Caco-2 (cell line): Measurements from ENCODE around the gene PITPNM3. TPM values are rescaled to one million over a fixed set of nuclear protein-coding genes. Genes with fewer than 3 reads are reported as not detected.

Source experiments
- BruUV-seq: library from RNA; stranded (reverse); fragments of 400-500 nt; replicated peaks from 2 replicates; lab custom pipeline; 2021; lab: Mats Ljungman, UMichigan
- CTCF ChIA-PET: fragments of 300-600 bp; sonication (Branson Sonifier 250); formaldehyde crosslinking; loops from one replicate; lab custom pipeline; 2022; ENCODE audit warnings: antibody characterized with exemption; lab: Charles Lee
- POLR2A ChIA-PET: fragments of 300-600 bp; sonication (Branson Sonifier 250); formaldehyde crosslinking; loops from one replicate; lab custom pipeline; 2022; ENCODE audit warnings: antibody characterized with exemption; lab: Charles Lee
- DNase-seq, 2 experiments: peaks; one replicate each; pipeline versions ENCODE4 v3.0.0 to v3.0.0-alpha.2; 2020 to 2022
- H3K27me3 ChIP-seq: replicated peaks from 2 replicates; pipeline ENCODE4 v1.6.0; 2011; ENCODE audit warnings: low read length; ENCODE audit not compliant: control insufficient read depth, insufficient read depth
- H3K36me3 ChIP-seq: 2 replicates; pipeline ENCODE4 v1.5.1; 2011; ENCODE audit warnings: low read length; ENCODE audit not compliant: control insufficient read depth, insufficient read depth
- H3K4me1 ChIP-seq: fragments of 250-450 bp; sonication (Bioruptor Pico); 2 replicates; pipeline ENCODE4 v1.5.1; 2020; ENCODE audit warnings: mild to moderate bottlenecking
- H3K4me3 ChIP-seq: 2 replicates; pipeline ENCODE4 v1.5.1; 2011; ENCODE audit warnings: low read depth, mild to moderate bottlenecking, control low read depth, low read length
- H3K9me3 ChIP-seq: fragments of 250-450 bp; sonication (Bioruptor Pico); 2 replicates; pipeline ENCODE4 v1.5.1; 2020; ENCODE audit warnings: mild to moderate bottlenecking, moderate library complexity
- H3K27ac Mint-ChIP-seq: one replicate; pipeline ENCODE4 v1.8.0; 2022; ENCODE audit warnings: mixed read lengths; ENCODE audit not compliant: unreplicated experiment
- H3K27me3 Mint-ChIP-seq: one replicate; pipeline ENCODE4 v1.8.0; 2022; ENCODE audit warnings: mixed read lengths; ENCODE audit not compliant: insufficient read depth, unreplicated experiment
- H3K36me3 Mint-ChIP-seq: one replicate; pipeline ENCODE4 v1.8.0; 2022; ENCODE audit warnings: mild to moderate bottlenecking, mixed read lengths; ENCODE audit not compliant: insufficient read depth, unreplicated experiment
- H3K4me1 Mint-ChIP-seq: one replicate; pipeline ENCODE4 v1.8.0; 2022; ENCODE audit warnings: low read depth, mixed read lengths; ENCODE audit not compliant: unreplicated experiment
- H3K4me3 Mint-ChIP-seq: one replicate; pipeline ENCODE4 v1.8.0; 2022; ENCODE audit warnings: mild to moderate bottlenecking, moderate library complexity, mixed read lengths; ENCODE audit not compliant: unreplicated experiment
- H3K9me3 Mint-ChIP-seq: one replicate; pipeline ENCODE4 v1.8.0; 2022; ENCODE audit warnings: mixed read lengths; ENCODE audit not compliant: unreplicated experiment
- intact Hi-C: fragments of 100-400 bp; cut with micrococcal nuclease; formaldehyde crosslinking; loops from one replicate; pipeline ENCODE4 v1.10.0; 2022; ENCODE audit not compliant: unreplicated experiment
- total RNA-seq: library from RNA; stranded (reverse); gene quantifications from 2 replicates; pipeline ENCODE4 v1.2.3, GENCODE V29; 2022
- TF ChIP-seq, protein P1 (sequence below), 2 experiments: fragments of 200-600 bp in 1 of 2; IDR thresholded peaks; 1 replicate in 1 of 2; 2 replicates in 1 of 2; pipeline versions ENCODE4 v1.5.1 to v1.8.0; 2011 to 2022; ENCODE audit warnings: antibody characterized with exemption in 1 of 2, control low read depth in 1 of 2, inconsistent platforms in 1 of 2, low read depth in 1 of 2, low read length in 1 of 2, mild to moderate bottlenecking in 1 of 2, moderate library complexity in 1 of 2; ENCODE audit not compliant: insufficient read depth in 1 of 2, severe bottlenecking in 1 of 2, unreplicated experiment in 1 of 2

Gene PITPNM3
- total RNA-seq, 1 experiment from 2014 or later = 0.50 TPM

DNA sequence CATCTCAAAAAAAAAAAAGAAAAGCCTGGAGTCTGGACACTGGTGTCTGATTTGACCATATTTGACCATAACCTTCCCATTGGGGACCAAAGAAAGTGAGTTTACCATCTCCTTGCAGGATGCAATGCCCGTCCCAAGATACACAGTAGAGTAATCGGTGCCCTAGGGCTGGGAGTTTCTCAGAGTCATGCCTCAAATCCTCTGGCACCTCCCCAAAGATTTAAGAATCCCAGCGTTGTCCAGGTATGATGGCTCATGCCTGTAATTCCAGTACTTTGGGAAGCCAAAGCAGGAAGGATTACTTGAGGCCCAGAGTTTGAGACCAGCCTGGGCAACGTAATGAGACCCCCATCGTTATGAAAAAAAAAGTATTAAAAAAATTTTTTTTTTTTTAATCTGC lies 5.0 kb downstream of the PITPNM3 start:
- H3K27ac Mint-ChIP-seq = no peak overlapping the region
- DNase-seq = no peak
- H3K9me3 Mint-ChIP-seq = no peaks in the 10 kb centered on the region
- no peak overlapping the region for H3K4me3 Mint-ChIP-seq
- no TSS peak for BruUV-seq
- no peaks in the 10 kb centered on the region for H3K27me3 ChIP-seq
- no peaks in the 10 kb centered on the region for H3K9me3 ChIP-seq
- H3K4me1 ChIP-seq = no peaks in the 10 kb centered on the region
- no peaks in the 10 kb centered on the region for H3K36me3 Mint-ChIP-seq
- no peaks in the 10 kb centered on the region for H3K4me1 Mint-ChIP-seq
- H3K36me3 ChIP-seq = no peaks in the 10 kb centered on the region
- intact Hi-C loops = no loop called here
- TF ChIP-seq, protein P1, sequence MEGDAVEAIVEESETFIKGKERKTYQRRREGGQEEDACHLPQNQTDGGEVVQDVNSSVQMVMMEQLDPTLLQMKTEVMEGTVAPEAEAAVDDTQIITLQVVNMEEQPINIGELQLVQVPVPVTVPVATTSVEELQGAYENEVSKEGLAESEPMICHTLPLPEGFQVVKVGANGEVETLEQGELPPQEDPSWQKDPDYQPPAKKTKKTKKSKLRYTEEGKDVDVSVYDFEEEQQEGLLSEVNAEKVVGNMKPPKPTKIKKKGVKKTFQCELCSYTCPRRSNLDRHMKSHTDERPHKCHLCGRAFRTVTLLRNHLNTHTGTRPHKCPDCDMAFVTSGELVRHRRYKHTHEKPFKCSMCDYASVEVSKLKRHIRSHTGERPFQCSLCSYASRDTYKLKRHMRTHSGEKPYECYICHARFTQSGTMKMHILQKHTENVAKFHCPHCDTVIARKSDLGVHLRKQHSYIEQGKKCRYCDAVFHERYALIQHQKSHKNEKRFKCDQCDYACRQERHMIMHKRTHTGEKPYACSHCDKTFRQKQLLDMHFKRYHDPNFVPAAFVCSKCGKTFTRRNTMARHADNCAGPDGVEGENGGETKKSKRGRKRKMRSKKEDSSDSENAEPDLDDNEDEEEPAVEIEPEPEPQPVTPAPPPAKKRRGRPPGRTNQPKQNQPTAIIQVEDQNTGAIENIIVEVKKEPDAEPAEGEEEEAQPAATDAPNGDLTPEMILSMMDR (IDR thresholded peaks at IDR 0.05; ENCODE audit: insufficient read depth in 1 of 2, low read depth in 1 of 2, low read length in 1 of 2, severe bottlenecking in 1 of 2, unreplicated experiment in 1 of 2) = no peak
- no peaks in the 10 kb centered on the region for H3K27me3 Mint-ChIP-seq
- ChIA-PET POLR2A (no interaction called here), CTCF (no interaction called here)
- H3K4me3 ChIP-seq = no peak overlapping the region

DNA sequence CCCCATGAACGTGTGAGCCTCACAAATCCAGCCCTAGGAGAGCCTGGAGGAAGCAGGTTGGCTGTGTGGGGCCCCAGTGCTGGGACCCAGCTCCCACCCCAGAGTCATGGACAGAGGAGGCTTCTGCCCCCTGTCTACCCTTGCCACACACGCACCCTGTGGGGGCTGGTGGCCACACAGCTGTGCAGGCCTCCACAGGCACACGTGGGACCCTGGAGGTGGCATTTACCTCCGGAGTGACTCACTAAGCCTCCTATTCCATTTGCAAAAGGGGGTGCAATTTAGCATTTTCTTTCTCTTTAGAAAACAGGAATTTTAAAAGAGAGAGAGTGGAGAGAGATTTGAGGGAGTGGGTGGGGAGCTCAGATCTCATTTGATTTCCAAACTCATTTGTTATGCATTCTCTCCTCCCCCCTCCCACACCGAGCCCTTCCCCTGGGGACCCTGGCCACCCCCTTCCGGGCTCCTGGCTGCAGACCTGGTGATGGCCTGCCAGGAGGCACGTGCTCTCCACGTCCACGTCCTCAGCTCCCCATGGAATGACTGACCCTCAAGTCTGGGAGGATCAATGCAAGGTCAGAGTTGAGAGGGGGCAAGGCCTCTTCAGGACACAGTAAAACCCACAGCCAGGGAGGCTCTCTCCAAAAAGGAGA lies 6.8 kb downstream of the PITPNM3 start:
- ChIA-PET POLR2A (no interaction called here), CTCF (interaction anchor here (1.1 kb wide), 1 partner anchor 76 kb away, joined by 4 read pairs; no protein-coding TSS in a partner anchor)
- intact Hi-C loops = no loop called here
- no peak overlapping the region for H3K4me3 Mint-ChIP-seq
- H3K4me3 ChIP-seq = no peak overlapping the region
- TF ChIP-seq, protein P1 (IDR thresholded peaks at IDR 0.05; ENCODE audit: insufficient read depth in 1 of 2, low read depth in 1 of 2, low read length in 1 of 2, severe bottlenecking in 1 of 2, unreplicated experiment in 1 of 2) = no peak
- H3K27me3 ChIP-seq = no peaks in the 10 kb centered on the region
- H3K9me3 ChIP-seq = no peaks in the 10 kb centered on the region
- H3K4me1 Mint-ChIP-seq = no peaks in the 10 kb centered on the region
- no peaks in the 10 kb centered on the region for H3K36me3 ChIP-seq
- no peaks in the 10 kb centered on the region for H3K4me1 ChIP-seq
- H3K9me3 Mint-ChIP-seq = no peaks in the 10 kb centered on the region
- no TSS peak for BruUV-seq
- H3K27ac Mint-ChIP-seq = no peak overlapping the region
- H3K36me3 Mint-ChIP-seq = no peaks in the 10 kb centered on the region
- no peak for DNase-seq
- no peaks in the 10 kb centered on the region for H3K27me3 Mint-ChIP-seq

DNA sequence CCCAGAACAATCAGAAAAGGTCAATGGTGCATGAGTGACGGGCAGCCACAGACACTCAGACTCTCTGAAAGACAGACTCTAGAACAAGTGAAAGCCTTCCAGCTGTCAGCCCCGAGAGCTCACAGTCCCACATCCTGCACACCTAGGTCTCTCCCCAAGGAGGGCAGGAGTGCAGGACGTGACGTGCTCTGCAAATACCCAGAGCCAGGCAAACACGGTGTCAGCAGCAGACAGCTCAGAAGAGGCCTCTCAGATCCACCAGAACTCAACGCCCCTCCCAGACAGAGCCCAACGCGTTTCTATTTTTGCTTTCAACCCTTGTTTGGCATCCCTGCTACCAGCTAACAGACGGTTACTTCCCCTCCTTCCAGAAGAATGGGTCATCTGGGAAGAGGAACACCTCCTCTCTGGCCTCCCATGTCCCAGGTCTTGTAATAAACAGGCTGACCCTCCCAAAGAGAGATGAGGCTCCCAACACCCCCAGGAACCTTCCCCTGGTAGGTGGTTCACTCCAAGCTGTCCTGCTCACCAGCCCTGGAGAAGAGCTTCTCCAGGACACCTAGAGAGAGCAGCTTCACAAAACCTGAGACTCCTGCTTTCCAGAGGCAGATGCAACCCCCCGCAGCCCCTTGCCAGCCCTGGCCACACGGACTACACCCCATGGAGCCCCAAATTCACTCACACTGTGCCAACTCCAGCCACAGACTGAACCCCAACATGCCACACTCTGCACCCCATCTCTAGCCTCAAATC lies 7.6 kb downstream of the PITPNM3 start:
- H3K27me3 Mint-ChIP-seq = no peaks in the 10 kb centered on the region

More for the DNA sequence above, 7.6 kb downstream of the PITPNM3 start:
- Histone ChIP-seq H3K4me3 (no peak overlapping the region), H3K27me3 (no peaks in the 10 kb centered on the region), H3K4me1 (no peaks in the 10 kb centered on the region), H3K9me3 (no peaks in the 10 kb centered on the region), H3K36me3 (no peaks in the 10 kb centered on the region)
- no peaks in the 10 kb centered on the region for H3K4me1 Mint-ChIP-seq
- ChIA-PET CTCF (no interaction called here), POLR2A (no interaction called here)
- BruUV-seq = no TSS peak
- H3K9me3 Mint-ChIP-seq = no peaks in the 10 kb centered on the region
- H3K36me3 Mint-ChIP-seq = no peaks in the 10 kb centered on the region
- TF ChIP-seq, protein P1 (IDR thresholded peaks at IDR 0.05; ENCODE audit: insufficient read depth in 1 of 2, low read depth in 1 of 2, low read length in 1 of 2, severe bottlenecking in 1 of 2, unreplicated experiment in 1 of 2) = no peak
- no peak overlapping the region for H3K27ac Mint-ChIP-seq
- intact Hi-C loops = no loop called here
- no peak for DNase-seq
- no peak overlapping the region for H3K4me3 Mint-ChIP-seq
